ENCODE measurements around the gene GEMIN8.

GEMIN8 gene

GRCh38 chrX:14029425-14030173 lies at the start of gene GEMIN8:
GEMIN8 (minus strand) TSS chrX:14029892; CDS start chrX:14021478, 8,414 bp downstream.
- no peaks in the 10 kb centered on the region for H3K36me3 ChIP-seq (ENCODE audit: insufficient read depth, low read length)
- peaks cover 15% of the 10 kb centered on the region for H3K4me1 ChIP-seq (ENCODE audit: insufficient read depth, low read length)
- H3K9ac ChIP-seq (ENCODE audit: low read length): peak within 1 kb of the TSS; percentile 47

GRCh38 chrX:14076639-14077038 lies 46.9 kb upstream of the GEMIN8 start:
- Histone ChIP-seq H3K4me1 (ENCODE audit: insufficient read depth, low read length) (no peaks in the 10 kb centered on the region), H3K9me3 (ENCODE audit: low read length) (no peaks in the 10 kb centered on the region), H3K9ac (ENCODE audit: low read length) (no peak overlapping the region), H3K4me3 (ENCODE audit: low read depth in 1 of 2, low read length in 2 of 2) (no peak overlapping the region), H3K27me3 (ENCODE audit: control insufficient read depth in 1 of 2, insufficient read depth in 2 of 2, low read length in 2 of 2) (no peaks in the 10 kb centered on the region), H3K36me3 (ENCODE audit: insufficient read depth, low read length) (no peaks in the 10 kb centered on the region), H3K27ac (ENCODE audit: low read depth, low read length) (no peak overlapping the region)

More at GRCh38 chrX:14029425-14030173, at the start of gene GEMIN8:
- Histone ChIP-seq H3K9me3 (ENCODE audit: low read length) (no peaks in the 10 kb centered on the region), H3K27ac (ENCODE audit: low read depth, low read length) (peak within 1 kb of the TSS; percentile 67), H3K27me3 (ENCODE audit: control insufficient read depth in 1 of 2, insufficient read depth in 2 of 2, low read length in 2 of 2) (no peaks in the 10 kb centered on the region), H3K4me3 (ENCODE audit: low read depth in 1 of 2, low read length in 2 of 2) (peak within 1 kb of the TSS; percentile 63 to 71)

- no peak overlapping the region for H3K9ac ChIP-seq (ENCODE audit: low read length)
- H3K4me3 ChIP-seq (ENCODE audit: low read depth in 1 of 2, low read length in 2 of 2): no peak overlapping the region
- no peaks in the 10 kb centered on the region for H3K27me3 ChIP-seq (ENCODE audit: control insufficient read depth in 1 of 2, insufficient read depth in 2 of 2, low read length in 2 of 2)
- no peaks in the 10 kb centered on the region for H3K9me3 ChIP-seq (ENCODE audit: low read length)
- H3K4me1 ChIP-seq (ENCODE audit: insufficient read depth, low read length): no peaks in the 10 kb centered on the region
- no peak overlapping the region for H3K27ac ChIP-seq (ENCODE audit: low read depth, low read length)
- no peaks in the 10 kb centered on the region for H3K36me3 ChIP-seq (ENCODE audit: insufficient read depth, low read length)
These were observed 43.9 kb upstream of the GEMIN8 start for GRCh38 chrX:14073556-14073955.

- no peaks in the 10 kb centered on the region for H3K36me3 ChIP-seq (ENCODE audit: insufficient read depth, low read length)
- no peak overlapping the region for H3K9ac ChIP-seq (ENCODE audit: low read length)
- H3K4me1 ChIP-seq (ENCODE audit: insufficient read depth, low read length): no peaks in the 10 kb centered on the region
- no peak overlapping the region for H3K4me3 ChIP-seq (ENCODE audit: low read depth in 1 of 2, low read length in 2 of 2)
- no peak overlapping the region for H3K27ac ChIP-seq (ENCODE audit: low read depth, low read length)
- no peaks in the 10 kb centered on the region for H3K9me3 ChIP-seq (ENCODE audit: low read length)
- no peaks in the 10 kb centered on the region for H3K27me3 ChIP-seq (ENCODE audit: control insufficient read depth in 1 of 2, insufficient read depth in 2 of 2, low read length in 2 of 2)
These were observed 43.4 kb upstream of the GEMIN8 start for GRCh38 chrX:14073071-14073470.

GRCh38 chrX:14065800-14066199 lies 36.1 kb upstream of the GEMIN8 start:
- H3K4me3 ChIP-seq (ENCODE audit: low read depth in 1 of 2, low read length in 2 of 2): no peak overlapping the region
- H3K36me3 ChIP-seq (ENCODE audit: insufficient read depth, low read length): no peaks in the 10 kb centered on the region
- H3K9ac ChIP-seq (ENCODE audit: low read length): no peak overlapping the region
- peaks cover 0 to 10% of the 10 kb centered on the region in 2 donors for H3K27me3 ChIP-seq (ENCODE audit: control insufficient read depth in 1 of 2, insufficient read depth in 2 of 2, low read length in 2 of 2)
- H3K27ac ChIP-seq (ENCODE audit: low read depth, low read length): no peak overlapping the region
- no peaks in the 10 kb centered on the region for H3K4me1 ChIP-seq (ENCODE audit: insufficient read depth, low read length)
- H3K9me3 ChIP-seq (ENCODE audit: low read length): no peaks in the 10 kb centered on the region

GRCh38 chrX:14064626-14065432 lies 35.1 kb upstream of the GEMIN8 start:
- no peak overlapping the region for H3K9ac ChIP-seq (ENCODE audit: low read length)
- H3K27me3 ChIP-seq (ENCODE audit: control insufficient read depth in 1 of 2, insufficient read depth in 2 of 2, low read length in 2 of 2): peaks cover 0 to 10% of the 10 kb centered on the region in 2 donors
- no peaks in the 10 kb centered on the region for H3K4me1 ChIP-seq (ENCODE audit: insufficient read depth, low read length)
- no peaks in the 10 kb centered on the region for H3K36me3 ChIP-seq (ENCODE audit: insufficient read depth, low read length)
- no peaks in the 10 kb centered on the region for H3K9me3 ChIP-seq (ENCODE audit: low read length)
- no peak overlapping the region for H3K4me3 ChIP-seq (ENCODE audit: low read depth in 1 of 2, low read length in 2 of 2)
- no peak overlapping the region for H3K27ac ChIP-seq (ENCODE audit: low read depth, low read length)

GRCh38 chrX:14062524-14062923 lies 32.8 kb upstream of the GEMIN8 start:
- no peak overlapping the region for H3K4me3 ChIP-seq (ENCODE audit: low read depth in 1 of 2, low read length in 2 of 2)
- no peak overlapping the region for H3K27ac ChIP-seq (ENCODE audit: low read depth, low read length)
- H3K9me3 ChIP-seq (ENCODE audit: low read length): no peaks in the 10 kb centered on the region
- H3K36me3 ChIP-seq (ENCODE audit: insufficient read depth, low read length): no peaks in the 10 kb centered on the region
- H3K27me3 ChIP-seq (ENCODE audit: control insufficient read depth in 1 of 2, insufficient read depth in 2 of 2, low read length in 2 of 2): peaks cover 0 to 10% of the 10 kb centered on the region in 2 donors
- no peaks in the 10 kb centered on the region for H3K4me1 ChIP-seq (ENCODE audit: insufficient read depth, low read length)
- H3K9ac ChIP-seq (ENCODE audit: low read length): no peak overlapping the region

GRCh38 chrX:14056206-14056605 lies 26.5 kb upstream of the GEMIN8 start:
- Histone ChIP-seq H3K27ac (ENCODE audit: low read depth, low read length) (no peak overlapping the region), H3K27me3 (ENCODE audit: control insufficient read depth in 1 of 2, insufficient read depth in 2 of 2, low read length in 2 of 2) (peaks cover 0 to 6% of the 10 kb centered on the region in 2 donors), H3K9ac (ENCODE audit: low read length) (no peak overlapping the region), H3K4me3 (ENCODE audit: low read depth in 1 of 2, low read length in 2 of 2) (no peak overlapping the region), H3K36me3 (ENCODE audit: insufficient read depth, low read length) (no peaks in the 10 kb centered on the region), H3K4me1 (ENCODE audit: insufficient read depth, low read length) (no peaks in the 10 kb centered on the region), H3K9me3 (ENCODE audit: low read length) (no peaks in the 10 kb centered on the region)

GRCh38 chrX:14051416-14051815 lies 21.7 kb upstream of the GEMIN8 start:
- Histone ChIP-seq H3K4me1 (ENCODE audit: insufficient read depth, low read length) (no peaks in the 10 kb centered on the region), H3K27me3 (ENCODE audit: control insufficient read depth in 1 of 2, insufficient read depth in 2 of 2, low read length in 2 of 2) (peaks cover 5 to 10% of the 10 kb centered on the region in 2 donors), H3K9me3 (ENCODE audit: low read length) (no peaks in the 10 kb centered on the region), H3K36me3 (ENCODE audit: insufficient read depth, low read length) (no peaks in the 10 kb centered on the region), H3K9ac (ENCODE audit: low read length) (no peak overlapping the region), H3K4me3 (ENCODE audit: low read depth in 1 of 2, low read length in 2 of 2) (no peak overlapping the region), H3K27ac (ENCODE audit: low read depth, low read length) (no peak overlapping the region)

GRCh38 chrX:14050709-14051108 lies 21.0 kb upstream of the GEMIN8 start:
- no peak overlapping the region for H3K9ac ChIP-seq (ENCODE audit: low read length)
- H3K9me3 ChIP-seq (ENCODE audit: low read length): no peaks in the 10 kb centered on the region
- no peaks in the 10 kb centered on the region for H3K4me1 ChIP-seq (ENCODE audit: insufficient read depth, low read length)
- H3K36me3 ChIP-seq (ENCODE audit: insufficient read depth, low read length): no peaks in the 10 kb centered on the region
- H3K27me3 ChIP-seq (ENCODE audit: control insufficient read depth in 1 of 2, insufficient read depth in 2 of 2, low read length in 2 of 2): peaks cover 5 to 10% of the 10 kb centered on the region in 2 donors
- H3K4me3 ChIP-seq (ENCODE audit: low read depth in 1 of 2, low read length in 2 of 2): no peak overlapping the region
- no peak overlapping the region for H3K27ac ChIP-seq (ENCODE audit: low read depth, low read length)

GRCh38 chrX:14043209-14043608 lies 13.5 kb upstream of the GEMIN8 start:
- Histone ChIP-seq H3K36me3 (ENCODE audit: insufficient read depth, low read length) (no peaks in the 10 kb centered on the region), H3K4me1 (ENCODE audit: insufficient read depth, low read length) (no peaks in the 10 kb centered on the region), H3K9me3 (ENCODE audit: low read length) (no peaks in the 10 kb centered on the region), H3K27ac (ENCODE audit: low read depth, low read length) (no peak overlapping the region), H3K9ac (ENCODE audit: low read length) (no peak overlapping the region), H3K4me3 (ENCODE audit: low read depth in 1 of 2, low read length in 2 of 2) (no peak overlapping the region), H3K27me3 (ENCODE audit: control insufficient read depth in 1 of 2, insufficient read depth in 2 of 2, low read length in 2 of 2) (peaks cover 0 to 5% of the 10 kb centered on the region in 2 donors)

Measured in muscle layer of colon (tissue), 2 donors.